Adrenal gland (tissue), 5 donors: Measurements from ENCODE around the gene DOCK11.

Experiments
- POLR2A ChIP-seq, 2 donors: fragments of 450-650 bp; IDR thresholded peaks; one replicate each; pipeline ENCODE4 v1.6.1; 2017; ENCODE audit warnings: antibody characterized with exemption in 2 of 2, mild to moderate bottlenecking in 2 of 2, moderate library complexity in 1 of 2
- TF ChIP-seq, protein P1 (sequence below), 6 experiments: fragments of 450-650 bp in 4 of 6; fragments of 200-600 bp in 2 of 6; sonication (generic) in 1 of 6; IDR thresholded peaks; 1 replicate in 5 of 6; 2 replicates in 1 of 6; pipeline versions ENCODE4 v1.5.1 to v1.8.0; 2016 to 2021; ENCODE audit warnings: antibody characterized with exemption in 6 of 6, mild to moderate bottlenecking in 2 of 6, moderate library complexity in 1 of 6
- donor health status: DM: no; HTN: no; CAD: no.

DNA sequence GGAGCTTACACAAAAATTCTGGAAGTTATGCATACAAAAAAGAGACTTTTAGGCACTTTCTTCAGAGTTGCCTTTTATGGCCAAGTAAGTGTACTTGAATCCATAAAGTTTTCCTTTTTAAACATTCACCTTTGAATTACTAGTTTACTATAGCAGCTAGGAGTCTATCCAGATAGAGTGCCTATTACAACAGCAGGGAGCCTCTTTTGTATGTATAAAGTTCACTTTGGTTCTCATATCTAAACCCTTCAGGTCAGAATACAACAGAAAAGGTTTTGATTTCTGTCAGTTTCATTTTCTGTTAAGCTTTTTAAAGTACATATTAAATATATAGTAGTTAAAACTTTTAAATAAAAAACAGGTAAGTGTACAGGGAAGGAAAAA, 180.3 kb downstream of the DOCK11 start:
- no peak for TF ChIP-seq POLR2A (IDR thresholded peaks at IDR 0.05)
- TF ChIP-seq, protein P1, sequence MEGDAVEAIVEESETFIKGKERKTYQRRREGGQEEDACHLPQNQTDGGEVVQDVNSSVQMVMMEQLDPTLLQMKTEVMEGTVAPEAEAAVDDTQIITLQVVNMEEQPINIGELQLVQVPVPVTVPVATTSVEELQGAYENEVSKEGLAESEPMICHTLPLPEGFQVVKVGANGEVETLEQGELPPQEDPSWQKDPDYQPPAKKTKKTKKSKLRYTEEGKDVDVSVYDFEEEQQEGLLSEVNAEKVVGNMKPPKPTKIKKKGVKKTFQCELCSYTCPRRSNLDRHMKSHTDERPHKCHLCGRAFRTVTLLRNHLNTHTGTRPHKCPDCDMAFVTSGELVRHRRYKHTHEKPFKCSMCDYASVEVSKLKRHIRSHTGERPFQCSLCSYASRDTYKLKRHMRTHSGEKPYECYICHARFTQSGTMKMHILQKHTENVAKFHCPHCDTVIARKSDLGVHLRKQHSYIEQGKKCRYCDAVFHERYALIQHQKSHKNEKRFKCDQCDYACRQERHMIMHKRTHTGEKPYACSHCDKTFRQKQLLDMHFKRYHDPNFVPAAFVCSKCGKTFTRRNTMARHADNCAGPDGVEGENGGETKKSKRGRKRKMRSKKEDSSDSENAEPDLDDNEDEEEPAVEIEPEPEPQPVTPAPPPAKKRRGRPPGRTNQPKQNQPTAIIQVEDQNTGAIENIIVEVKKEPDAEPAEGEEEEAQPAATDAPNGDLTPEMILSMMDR (IDR thresholded peaks at IDR 0.05): no peak
